Ovary (tissue), 3 donors: Measurements from ENCODE around the gene GLDN.

Experiments used
- CTCF ChIP-seq, 3 donors: fragments of 450-650 bp in 2 of 3; fragments of 200-600 bp in 1 of 3; IDR thresholded peaks; one replicate each; pipeline versions ENCODE4 v1.5.1 to v1.8.0; 2016 to 2022; ENCODE audit warnings: antibody characterized with exemption in 3 of 3, mild to moderate bottlenecking in 1 of 3
- EP300 ChIP-seq: sonication (generic); formaldehyde crosslinking; IDR thresholded peaks from one replicate; pipeline ENCODE4 v1.6.1; 2017; ENCODE audit warnings: antibody characterized with exemption
- donor health status: DM: no; HTN: no; CAD: no.

GRCh38 chr15:51302480-51302879, 39.0 kb upstream of the GLDN start:
- TF ChIP-seq CTCF (IDR thresholded peaks at IDR 0.05): no peak
- TF ChIP-seq EP300: no peak
